ENCODE data around the gene DISC1. TPM values are rescaled to one million over a fixed set of nuclear protein-coding genes. Genes with fewer than 3 reads are reported as not detected.

Gene DISC1
- total RNA-seq, 1 experiment from 2014 or later: 13.5 TPM

DNA sequence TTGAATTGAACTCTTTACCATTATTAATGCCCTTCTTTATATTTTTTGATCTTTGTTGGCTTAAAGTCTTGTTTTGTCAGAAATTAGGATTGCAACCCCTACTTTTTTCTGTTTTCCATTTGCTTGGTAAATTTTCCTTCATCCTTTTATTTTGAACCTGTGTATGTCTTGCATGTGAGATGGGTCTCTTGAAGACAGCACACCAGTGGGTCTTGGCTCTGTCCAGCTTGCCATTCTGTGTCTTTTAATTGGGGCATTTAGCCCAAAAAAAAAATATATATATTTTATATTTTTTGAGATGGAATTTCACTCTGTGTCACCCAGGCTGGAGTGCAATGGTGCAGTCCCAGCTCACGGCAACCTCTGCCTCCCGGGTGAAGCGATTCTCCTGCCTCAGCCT, 33.6 kb downstream of the DISC1 start:
- Mint-ChIP-seq H3K4me3 (ENCODE audit: unreplicated experiment) (no peak overlapping the region), H3K27me3 (ENCODE audit: insufficient read depth, unreplicated experiment) (no peaks in the 10 kb centered on the region), H3K4me1 (ENCODE audit: low read depth, unreplicated experiment) (peaks cover 23% of the 10 kb centered on the region), H3K36me3 (ENCODE audit: insufficient read depth, unreplicated experiment) (no peaks in the 10 kb centered on the region), H3K27ac (ENCODE audit: unreplicated experiment) (no peak overlapping the region), H3K9me3 (ENCODE audit: unreplicated experiment) (peaks cover 9% of the 10 kb centered on the region)
- intact Hi-C loops (cut with micrococcal nuclease; ENCODE audit: unreplicated experiment): no loop called here
- H3K4me3 ChIP-seq (ENCODE audit: low read depth, low read length): no peak overlapping the region
- DNase-seq: no peak
- no peaks in the 10 kb centered on the region for H3K36me3 ChIP-seq (ENCODE audit: control insufficient read depth, insufficient read depth, low read length)
- TF ChIP-seq CTCF (IDR thresholded peaks at IDR 0.05; ENCODE audit: insufficient read depth in 1 of 2, low read depth in 1 of 2, low read length in 1 of 2, severe bottlenecking in 1 of 2, unreplicated experiment in 1 of 2): no peak
- POLR2A ChIA-PET: no interaction called here
- H3K27me3 ChIP-seq (replicated peaks; ENCODE audit: control insufficient read depth, insufficient read depth, low read length): no peaks in the 10 kb centered on the region
- peaks cover 10% of the 10 kb centered on the region for H3K4me1 ChIP-seq
- CTCF ChIA-PET: no interaction called here
- BruUV-seq (replicated peaks): no TSS peak
- peaks cover 10% of the 10 kb centered on the region for H3K9me3 ChIP-seq

DNA sequence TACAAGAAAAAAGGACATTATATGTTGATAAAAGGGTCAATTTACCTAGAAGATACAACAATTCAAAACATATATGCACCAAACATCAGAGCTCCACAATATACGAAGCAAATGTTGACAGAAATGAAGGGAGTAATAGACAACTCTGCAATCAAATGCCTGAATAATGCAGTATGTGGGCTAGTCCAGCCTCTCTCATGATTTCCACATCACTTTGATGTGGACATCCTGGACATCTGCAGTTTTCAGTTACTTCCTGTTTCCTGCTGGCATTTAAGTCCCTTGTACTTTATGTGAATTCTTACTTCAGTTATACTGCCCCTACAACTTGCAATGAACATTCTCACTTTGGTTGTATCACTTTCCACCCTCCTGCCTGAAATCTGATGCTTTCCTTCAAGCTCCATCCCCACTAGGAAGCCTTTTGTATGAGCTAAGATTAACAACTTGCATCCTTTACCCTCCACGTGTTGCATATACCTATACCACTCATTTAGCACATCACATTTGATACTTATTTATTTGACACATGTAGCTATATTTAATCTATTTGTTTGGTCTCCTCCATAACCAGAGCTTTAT, 36.7 kb downstream of the DISC1 start:
- Histone ChIP-seq H3K9me3 (no peaks in the 10 kb centered on the region), H3K4me1 (peaks cover 4% of the 10 kb centered on the region), H3K27me3 (replicated peaks; ENCODE audit: control insufficient read depth, insufficient read depth, low read length) (no peaks in the 10 kb centered on the region), H3K36me3 (ENCODE audit: control insufficient read depth, insufficient read depth, low read length) (no peaks in the 10 kb centered on the region), H3K4me3 (ENCODE audit: low read depth, low read length) (no peak overlapping the region)
- H3K27ac Mint-ChIP-seq (ENCODE audit: unreplicated experiment): no peak overlapping the region
- no peaks in the 10 kb centered on the region for H3K36me3 Mint-ChIP-seq (ENCODE audit: insufficient read depth, unreplicated experiment)
- H3K4me3 Mint-ChIP-seq (ENCODE audit: unreplicated experiment): no peak overlapping the region
- no peak for DNase-seq
- no peaks in the 10 kb centered on the region for H3K27me3 Mint-ChIP-seq (ENCODE audit: insufficient read depth, unreplicated experiment)
- peaks cover 19% of the 10 kb centered on the region for H3K4me1 Mint-ChIP-seq (ENCODE audit: low read depth, unreplicated experiment)
- intact Hi-C loops (cut with micrococcal nuclease; ENCODE audit: unreplicated experiment): no loop called here
- BruUV-seq (replicated peaks): no TSS peak
- H3K9me3 Mint-ChIP-seq (ENCODE audit: unreplicated experiment): no peaks in the 10 kb centered on the region
- POLR2A ChIA-PET: no interaction called here
- no peak for TF ChIP-seq CTCF (IDR thresholded peaks at IDR 0.05; ENCODE audit: insufficient read depth in 1 of 2, low read depth in 1 of 2, low read length in 1 of 2, severe bottlenecking in 1 of 2, unreplicated experiment in 1 of 2)
- CTCF ChIA-PET: no interaction called here

DNA sequence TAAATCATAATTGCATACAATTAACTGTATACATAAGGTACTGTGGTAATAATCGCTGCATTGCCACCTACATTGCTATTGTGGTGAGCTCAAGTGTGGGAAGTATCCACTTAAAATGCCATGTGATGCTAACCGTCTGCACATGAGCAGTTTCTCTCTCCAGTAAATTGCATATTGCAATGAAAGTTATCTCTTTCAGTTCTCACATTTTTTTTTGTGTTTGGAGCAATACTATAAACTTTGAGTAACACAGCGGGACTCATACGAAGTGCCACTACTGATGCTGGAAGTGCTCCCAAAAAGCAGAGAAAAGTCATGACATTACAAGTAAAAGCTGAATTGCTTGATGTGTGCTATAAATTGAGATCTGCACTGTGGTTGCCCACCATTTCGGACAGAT, 38.5 kb downstream of the DISC1 start:
- no TSS peak for BruUV-seq (replicated peaks)
- Histone ChIP-seq H3K4me3 (ENCODE audit: low read depth, low read length) (no peak overlapping the region), H3K4me1 (no peaks in the 10 kb centered on the region), H3K36me3 (ENCODE audit: control insufficient read depth, insufficient read depth, low read length) (no peaks in the 10 kb centered on the region), H3K27me3 (replicated peaks; ENCODE audit: control insufficient read depth, insufficient read depth, low read length) (no peaks in the 10 kb centered on the region), H3K9me3 (no peaks in the 10 kb centered on the region; the same call in 1 of the 2 replicates)
- ChIA-PET POLR2A (no interaction called here), CTCF (no interaction called here)
- DNase-seq: no peak
- H3K36me3 Mint-ChIP-seq (ENCODE audit: insufficient read depth, unreplicated experiment): no peaks in the 10 kb centered on the region
- H3K27ac Mint-ChIP-seq (ENCODE audit: unreplicated experiment): no peak overlapping the region
- no peak overlapping the region for H3K4me3 Mint-ChIP-seq (ENCODE audit: unreplicated experiment)
- peaks cover 17% of the 10 kb centered on the region for H3K9me3 Mint-ChIP-seq (ENCODE audit: unreplicated experiment)
- H3K27me3 Mint-ChIP-seq (ENCODE audit: insufficient read depth, unreplicated experiment): no peaks in the 10 kb centered on the region
- peaks cover 5% of the 10 kb centered on the region for H3K4me1 Mint-ChIP-seq (ENCODE audit: low read depth, unreplicated experiment)
- intact Hi-C loops (cut with micrococcal nuclease; ENCODE audit: unreplicated experiment): no loop called here
- no peak for TF ChIP-seq CTCF (IDR thresholded peaks at IDR 0.05; ENCODE audit: insufficient read depth in 1 of 2, low read depth in 1 of 2, low read length in 1 of 2, severe bottlenecking in 1 of 2, unreplicated experiment in 1 of 2)

Measured in Caco-2 (cell line).